Measurements from ENCODE around the gene CTSZ.
"Not testable (repeated sequence)": the region's sequence is repeated elsewhere in the genome, so short reads cannot be mapped to it uniquely, and the experiment has no call there.

CTSZ gene

GRCh38 chr20:59006864-59007664 lies at the start of gene CTSZ:
Gene CTSZ, minus strand, starts transcription at chr20:59007254. Its CDS starts 126 bp downstream, at chr20:59007128.
- peak; percentile 71 for DNase-seq

- no peak for DNase-seq
Measured at GRCh38 chr20:59055302-59055701, 48.2 kb upstream of the CTSZ start.

- DNase-seq = no peak
Measured at GRCh38 chr20:59051666-59052185, 44.7 kb upstream of the CTSZ start.

GRCh38 chr20:59050437-59050836 lies 43.4 kb upstream of the CTSZ start:
- no peak for DNase-seq

DNA sequence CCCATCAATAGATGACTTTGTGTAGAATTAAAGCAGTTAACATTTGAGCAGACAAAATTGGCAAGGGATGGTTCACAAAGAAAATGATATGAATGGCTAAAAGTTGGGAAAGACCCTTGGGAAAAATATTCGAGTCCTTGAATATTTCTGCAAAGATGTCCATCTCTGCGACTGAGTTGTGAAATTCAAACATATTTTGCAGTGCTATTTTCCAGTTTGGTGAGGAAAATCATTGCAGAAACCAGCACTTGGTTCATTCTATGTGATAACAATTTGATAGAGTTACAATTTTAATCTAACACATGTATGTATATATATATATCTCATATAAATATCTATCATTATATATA lies 41.6 kb upstream of the CTSZ start:
- DNase-seq = no peak

DNA sequence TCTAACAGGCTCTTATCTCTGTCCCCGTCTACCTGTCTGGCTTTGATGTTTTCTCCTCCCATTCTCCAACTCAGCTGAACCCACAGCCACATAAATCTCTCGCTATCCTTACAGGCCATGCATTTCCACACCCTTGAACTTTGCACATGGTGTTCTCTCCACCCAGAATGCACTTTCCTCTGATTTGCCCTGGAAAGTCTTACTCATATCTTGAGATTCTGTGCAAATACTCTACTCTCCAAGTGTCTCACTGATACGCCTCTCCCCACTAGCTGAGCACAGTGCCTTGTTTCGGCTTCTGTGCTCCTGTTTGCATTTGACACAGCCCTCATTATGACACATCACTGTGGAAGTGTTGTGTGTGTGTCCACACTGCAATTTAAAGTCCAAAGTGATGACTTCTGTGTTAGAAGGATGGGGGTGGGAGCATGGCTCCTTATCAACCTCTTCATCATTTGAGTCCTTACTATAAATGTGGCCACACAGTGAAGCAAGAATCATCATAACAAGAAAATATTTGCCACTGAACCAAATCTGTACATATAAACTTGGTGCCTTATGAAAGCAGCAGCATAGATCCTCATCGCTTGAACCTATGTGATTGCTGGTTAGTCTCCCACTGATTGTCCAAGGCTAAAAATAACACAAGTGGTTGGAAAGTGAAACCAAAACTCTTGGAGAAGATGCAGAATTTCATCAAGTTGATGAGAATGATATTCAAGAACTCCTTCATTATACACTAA lies 41.1 kb upstream of the CTSZ start:
- peak; percentile 37 for DNase-seq

DNA sequence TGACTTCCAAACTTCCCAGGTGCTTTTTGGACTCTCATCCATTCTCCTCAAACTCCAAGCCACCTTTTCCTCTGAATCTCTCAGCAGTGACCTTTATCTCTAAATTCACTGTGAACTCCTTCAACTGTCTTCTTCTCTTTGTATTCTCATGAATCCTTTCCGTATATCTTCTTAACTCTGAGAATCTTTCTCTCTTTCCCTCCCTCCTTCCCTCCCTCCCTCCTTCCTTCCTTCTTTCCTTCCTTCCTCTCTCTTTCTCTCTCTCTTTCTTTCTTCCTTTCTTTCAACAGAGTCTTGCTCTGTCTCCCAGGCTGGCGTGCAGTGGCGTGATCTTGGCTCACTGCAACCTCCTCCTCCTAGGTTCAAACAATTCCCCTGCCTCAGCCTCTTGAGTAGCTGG lies 39.8 kb upstream of the CTSZ start:
- no peak for DNase-seq

DNA sequence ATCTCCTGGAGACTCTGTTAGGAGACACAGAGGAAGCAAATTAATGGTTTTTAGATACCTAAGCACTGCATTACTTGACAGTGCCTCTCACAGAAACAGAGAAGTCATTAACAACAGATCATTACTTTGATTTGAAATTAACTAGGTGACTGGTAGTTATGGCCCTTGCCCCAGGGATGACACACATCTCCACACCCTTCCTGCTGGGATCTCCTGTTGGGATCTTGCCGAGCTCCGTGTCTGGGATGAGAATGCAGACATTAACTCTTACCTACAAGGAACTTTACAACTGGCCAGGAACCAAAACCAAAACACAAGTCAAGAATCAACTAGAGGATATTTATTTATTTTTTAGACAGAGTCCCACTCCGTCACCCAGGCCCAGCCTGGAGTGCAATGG lies 37.7 kb upstream of the CTSZ start:
- DNase-seq = no peak

- no peak for DNase-seq
Measured at GRCh38 chr20:59044295-59044694, 37.2 kb upstream of the CTSZ start.

DNA sequence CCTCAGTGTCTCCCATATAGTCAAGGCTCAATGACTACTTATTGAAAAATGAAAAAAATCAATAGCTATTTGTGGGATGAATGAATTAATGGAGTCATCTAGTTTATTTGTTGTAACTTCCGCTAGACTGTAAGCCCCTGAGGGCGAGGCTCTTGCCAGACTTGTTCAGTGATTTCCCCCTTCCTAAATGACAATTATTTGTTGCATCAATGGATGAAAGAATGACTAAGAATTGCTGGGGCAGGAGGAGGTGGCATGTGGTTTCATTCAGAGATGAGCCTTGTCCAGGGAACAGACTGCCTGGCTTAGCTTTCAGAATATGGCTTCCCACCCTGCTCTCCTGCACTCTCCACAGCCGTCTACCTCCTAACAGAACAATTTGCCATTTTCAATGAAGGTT lies 36.6 kb upstream of the CTSZ start:
- DNase-seq = peak; percentile 15

- peak; percentile 96 for DNase-seq
Measured at GRCh38 chr20:59042796-59043631, 36.0 kb upstream of the CTSZ start.

DNA sequence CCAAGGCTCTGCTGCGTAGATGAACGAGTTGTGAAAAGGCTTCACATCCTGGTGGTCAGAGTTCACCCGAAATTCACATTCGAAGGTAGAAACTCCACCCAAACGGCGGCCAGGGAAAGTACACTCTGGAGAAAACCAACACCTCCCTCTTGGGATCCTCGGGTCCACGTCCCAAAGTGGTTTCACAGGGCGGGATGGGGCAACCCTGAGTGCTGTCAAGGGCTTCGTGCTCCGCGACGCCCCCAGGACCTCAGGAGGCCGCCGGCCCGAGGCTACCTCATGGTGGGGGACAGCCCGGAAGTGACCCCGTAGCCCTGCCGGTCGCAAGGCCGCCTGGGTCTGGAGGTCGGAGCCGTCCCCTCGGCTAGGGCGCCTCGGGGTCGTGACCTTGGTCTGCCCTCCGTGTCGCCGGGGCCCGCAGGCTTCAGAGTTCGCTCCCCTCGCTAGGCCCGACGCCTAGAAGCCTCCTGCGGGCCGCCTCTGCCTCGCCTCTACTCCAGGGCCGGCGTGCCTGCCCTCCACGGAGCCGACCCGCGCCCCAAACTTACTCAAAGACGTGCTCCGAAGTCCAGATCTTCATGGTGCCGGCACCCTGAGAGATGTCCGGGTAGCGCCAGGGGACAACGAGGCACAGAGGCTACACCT lies 35.2 kb upstream of the CTSZ start, which contains the start of gene PRELID3B:
Gene PRELID3B (minus strand): TSS at position 636 of the 645 bp plus-strand sequence. CDS start 56 bp downstream, at position 580.
- DNase-seq = peak; percentile 45

DNA sequence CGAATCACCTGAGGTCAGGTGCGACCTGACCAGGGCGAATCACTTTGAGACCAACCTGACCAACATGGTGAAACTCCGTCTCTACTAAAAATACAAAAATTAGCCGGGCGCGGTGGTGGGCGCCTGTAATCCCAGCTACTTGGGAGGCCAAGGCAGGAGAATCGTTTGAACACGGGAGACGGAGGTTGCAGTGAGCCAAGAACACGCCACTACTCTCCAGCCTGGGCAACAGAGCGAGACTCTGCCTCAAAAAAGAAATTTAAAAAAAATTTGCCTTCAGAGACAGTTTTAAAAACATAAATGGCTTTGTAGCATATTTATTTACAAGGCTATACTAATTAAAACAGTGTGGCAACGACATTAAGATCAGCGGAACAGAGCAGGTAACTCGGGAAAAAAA lies 34.4 kb upstream of the CTSZ start:
- not testable (repeated sequence) for DNase-seq

DNA sequence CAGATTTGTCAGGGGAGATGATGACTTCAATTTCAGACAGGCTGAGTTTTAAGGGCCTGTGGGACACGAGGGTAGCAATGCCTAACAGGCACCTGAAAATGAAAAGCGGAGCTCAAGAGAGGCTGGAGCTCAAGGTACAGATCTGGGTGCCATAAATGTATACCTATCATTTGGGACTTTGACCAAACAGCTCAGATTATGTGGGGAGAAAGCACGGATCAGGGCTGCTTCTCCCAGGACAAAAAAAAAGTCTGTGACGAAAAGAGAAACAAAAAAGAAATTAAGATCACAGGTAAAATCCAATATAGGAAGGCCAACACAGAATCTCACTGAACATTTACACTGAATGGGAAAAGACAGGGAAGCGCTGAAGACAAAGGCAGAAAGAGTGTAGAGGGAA lies 33.6 kb upstream of the CTSZ start:
- DNase-seq = no peak

GRCh38 chr20:59039233-59039632 lies 32.2 kb upstream of the CTSZ start:
- no peak for DNase-seq

GRCh38 chr20:59037386-59037785 lies 30.3 kb upstream of the CTSZ start:
- DNase-seq = no peak

- no peak for DNase-seq
Measured at GRCh38 chr20:59035381-59035780, 28.3 kb upstream of the CTSZ start.

- no peak for DNase-seq
Measured at GRCh38 chr20:59033616-59034165, 26.6 kb upstream of the CTSZ start.

- no peak for DNase-seq
Measured at GRCh38 chr20:59033093-59033492, 26.0 kb upstream of the CTSZ start.

DNA sequence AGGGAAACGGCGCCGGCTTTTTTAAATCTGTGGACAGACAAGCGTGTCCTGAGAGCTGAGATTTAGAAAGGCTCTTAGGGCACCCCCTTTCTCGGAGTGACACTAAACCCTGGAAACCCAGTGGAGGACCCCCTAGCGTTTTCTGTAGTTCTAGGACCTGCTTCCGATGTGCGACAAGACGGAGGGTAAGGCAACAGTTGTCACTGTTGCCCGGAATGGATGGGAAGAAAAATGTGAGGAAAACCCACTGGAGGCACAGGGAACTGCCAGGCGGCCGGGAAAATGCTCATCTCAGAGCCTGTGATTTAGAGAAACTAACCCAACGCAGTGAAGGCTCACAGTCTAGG lies 25.6 kb upstream of the CTSZ start:
- no peak for DNase-seq

- DNase-seq = peak; percentile 98
Measured at GRCh38 chr20:59032023-59032712, 25.1 kb upstream of the CTSZ start, which contains the start of gene ATP5F1E. Gene ATP5F1E, minus strand, starts transcription at chr20:59032335. Its CDS starts 84 bp downstream, at chr20:59032251.
